T-helper 17 cell (primary cell): Measurements from ENCODE around the gene KRTAP2-4. TPM values are rescaled to one million over a fixed set of nuclear protein-coding genes. Genes with fewer than 3 reads are reported as not detected.
"Not testable (repeated sequence)": the region's sequence is repeated elsewhere in the genome, so short reads cannot be mapped to it uniquely, and the experiment has no call there.

Experiments used
- ATAC-seq: fragments of 150-1000 bp; cut with Tn5 transposase; 2 replicates; pipeline ENCODE4 v1.10.0; 2021; ENCODE audit warnings: mild to moderate bottlenecking, moderate library complexity
- DNase-seq, 3 donors: peaks; one replicate each; pipeline versions ENCODE4 v3.0.0 to v3.0.0-alpha.2; 2020 to 2021
- H3K9me3 ChIP-seq: one replicate; pipeline ENCODE4 v1.7.0; 2013; ENCODE audit warnings: low read length, mild to moderate bottlenecking; ENCODE audit not compliant: control insufficient read depth, poor library complexity, severe bottlenecking
- H3K27ac Mint-ChIP-seq: one replicate; pipeline ENCODE4 v1.8.0; 2022; ENCODE audit warnings: mild to moderate bottlenecking, moderate library complexity, mixed read lengths
- H3K27me3 Mint-ChIP-seq: one replicate; pipeline ENCODE4 v1.8.0; 2022; ENCODE audit warnings: mixed read lengths
- H3K36me3 Mint-ChIP-seq: one replicate; pipeline ENCODE4 v1.8.0; 2022; ENCODE audit warnings: low read depth, mixed read lengths
- H3K4me1 Mint-ChIP-seq: one replicate; pipeline ENCODE4 v1.8.0; 2022; ENCODE audit warnings: mild to moderate bottlenecking, mixed read lengths
- H3K4me3 Mint-ChIP-seq: one replicate; pipeline ENCODE4 v1.8.0; 2022; ENCODE audit warnings: mild to moderate bottlenecking, moderate library complexity, mixed read lengths
- total RNA-seq, 4 donors: library from RNA in 2 of 4; stranded (reverse) in 2 of 4; gene quantifications; one replicate each; pipeline ENCODE4 v1.2.3 and lab custom pipeline; 2022 to 2026

The KRTAP2-4 gene
- total RNA-seq, 2 donors from 2014 or later = not detected

DNA sequence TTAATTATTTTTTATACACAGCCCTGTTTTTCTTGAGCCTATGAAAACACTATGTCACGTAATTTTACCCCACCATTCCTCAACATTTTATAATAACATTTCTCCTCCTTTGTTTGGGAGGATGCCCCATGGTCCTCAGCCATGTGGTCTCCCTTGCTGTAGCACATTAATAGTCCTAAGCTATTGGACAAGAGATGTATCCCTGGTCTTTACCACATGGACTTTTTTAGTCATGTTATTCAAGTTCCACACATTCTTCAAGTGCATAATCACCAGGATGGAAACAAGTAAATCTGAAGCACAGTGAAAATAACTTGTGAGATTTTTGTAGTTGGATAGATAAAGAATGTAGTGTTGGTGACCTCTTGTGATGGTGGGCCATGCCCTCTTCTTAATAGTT, 3.7 kb downstream of the KRTAP2-4 start:
- ATAC-seq (no peak), DNase-seq (no peak)
- no peak overlapping the region for H3K4me3 Mint-ChIP-seq
- H3K27ac Mint-ChIP-seq = no peak overlapping the region
- H3K36me3 Mint-ChIP-seq = peaks cover 3% of the 10 kb centered on the region
- peaks cover 49% of the 10 kb centered on the region for H3K27me3 Mint-ChIP-seq
- H3K9me3 ChIP-seq = no peaks in the 10 kb centered on the region
- H3K4me1 Mint-ChIP-seq = peaks cover 4% of the 10 kb centered on the region

DNA sequence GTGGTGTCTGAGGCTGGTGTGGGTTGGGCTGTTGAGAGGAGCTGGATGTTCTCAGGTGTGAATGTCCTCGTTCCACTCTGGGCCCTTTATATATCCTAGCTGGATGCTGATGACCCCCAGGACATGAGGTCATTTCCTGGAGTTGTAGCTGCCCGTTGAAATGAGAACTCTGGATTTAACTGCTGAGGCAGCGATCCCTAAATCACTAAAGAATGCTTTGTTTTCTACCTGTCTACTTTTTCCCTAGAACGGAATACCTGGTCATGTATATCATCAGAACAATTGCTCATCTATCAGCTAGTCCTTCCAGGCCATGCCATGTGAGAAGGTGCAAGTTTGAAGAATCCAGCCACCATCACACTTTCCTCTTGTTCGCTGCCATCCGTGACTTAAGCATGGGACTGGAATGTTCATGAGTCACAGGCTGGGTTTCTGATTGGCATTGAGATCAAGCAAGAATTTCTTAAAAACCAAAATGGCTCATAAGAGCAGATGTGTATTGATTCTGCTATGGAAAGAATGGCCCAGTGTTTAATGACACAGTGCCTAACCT, 5.6 kb downstream of the KRTAP2-4 start, which contains the start of gene KRTAP2-3:
Gene KRTAP2-3, minus strand, starts transcription at position 63 of the 553 bp plus-strand sequence. CDS start 64 bp downstream, outside the sequence.
- H3K9me3 ChIP-seq = no peaks in the 10 kb centered on the region
- H3K36me3 Mint-ChIP-seq = peaks cover 3% of the 10 kb centered on the region
- no peak within 1 kb of the TSS for H3K4me3 Mint-ChIP-seq
- peaks cover 42% of the 10 kb centered on the region for H3K27me3 Mint-ChIP-seq
- no peak within 1 kb of the TSS for H3K27ac Mint-ChIP-seq
- no peak for ATAC-seq
- H3K4me1 Mint-ChIP-seq = peaks cover 4% of the 10 kb centered on the region
- no peak for DNase-seq

GRCh38 chr17:41059276-41060051, 6.2 kb downstream of the KRTAP2-4 start:
- not testable (repeated sequence) for DNase-seq, H3K9me3 ChIP-seq, H3K36me3 Mint-ChIP-seq, ATAC-seq, H3K4me1 Mint-ChIP-seq, H3K4me3 Mint-ChIP-seq, H3K27ac Mint-ChIP-seq
- H3K27me3 Mint-ChIP-seq = peaks cover 42% of the 10 kb centered on the region

DNA sequence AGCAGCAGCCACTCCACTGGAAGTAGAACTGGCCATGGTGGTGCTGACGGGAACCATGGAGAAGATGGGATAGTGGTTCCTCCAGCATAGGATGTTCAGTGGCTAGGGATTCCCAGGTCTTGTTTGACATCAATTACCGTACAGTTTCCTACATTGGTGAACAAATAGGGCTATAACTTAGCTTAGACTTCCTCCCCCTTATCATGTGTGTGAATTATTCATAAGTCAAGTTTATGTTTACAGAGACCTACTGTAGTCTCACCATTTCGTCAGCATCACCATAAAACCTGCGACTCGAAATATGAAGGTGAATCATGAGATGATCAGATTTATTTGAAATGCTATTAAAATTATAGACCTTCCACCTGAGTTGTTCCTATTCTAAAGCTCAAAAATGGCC, 6.9 kb downstream of the KRTAP2-4 start:
- DNase-seq (no peak), ATAC-seq (no peak)
- Mint-ChIP-seq H3K36me3 (peaks cover 3% of the 10 kb centered on the region), H3K27me3 (peaks cover 42% of the 10 kb centered on the region), H3K4me3 (no peak overlapping the region), H3K4me1 (peaks cover 4% of the 10 kb centered on the region), H3K27ac (no peak overlapping the region)
- no peaks in the 10 kb centered on the region for H3K9me3 ChIP-seq

- Mint-ChIP-seq H3K27ac (no peak overlapping the region), H3K4me1 (peaks cover 4% of the 10 kb centered on the region), H3K36me3 (peaks cover 3% of the 10 kb centered on the region), H3K4me3 (no peak overlapping the region), H3K27me3 (peaks cover 42% of the 10 kb centered on the region)
- DNase-seq = no peak
- H3K9me3 ChIP-seq = no peaks in the 10 kb centered on the region
- ATAC-seq = no peak
These were observed 8.1 kb downstream of the KRTAP2-4 start for GRCh38 chr17:41057547-41057946.

DNA sequence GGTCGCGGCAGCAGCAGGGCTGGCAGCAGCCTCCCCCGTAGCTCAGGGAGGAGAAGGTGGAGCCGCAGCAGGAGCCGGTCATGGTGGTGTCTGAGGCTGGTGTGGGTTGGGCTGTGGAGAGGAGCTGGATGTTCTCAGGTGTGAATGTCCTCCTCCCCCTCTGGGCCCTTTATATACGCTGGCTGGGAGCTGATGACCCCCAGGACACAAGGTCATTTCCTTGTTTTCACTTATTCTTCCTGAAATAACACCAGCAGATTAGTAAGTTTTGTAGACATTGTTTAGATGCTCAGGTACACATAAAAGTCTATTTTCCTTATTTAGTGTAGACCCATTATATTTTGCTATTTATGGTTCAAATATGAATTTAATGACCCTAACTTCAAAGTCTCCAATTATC, 10.5 kb downstream of the KRTAP2-4 start, which contains the start of gene KRTAP2-2:
Gene KRTAP2-2, minus strand, starts transcription at position 101 of the 400 bp plus-strand sequence. Its CDS starts 19 bp downstream, at position 82.
- not testable (repeated sequence) for DNase-seq, H3K36me3 Mint-ChIP-seq, H3K4me3 Mint-ChIP-seq, H3K9me3 ChIP-seq, H3K27ac Mint-ChIP-seq, ATAC-seq, H3K4me1 Mint-ChIP-seq
- H3K27me3 Mint-ChIP-seq = peaks cover 32% of the 10 kb centered on the region

- not testable (repeated sequence) for H3K4me1 Mint-ChIP-seq, DNase-seq, ATAC-seq, H3K9me3 ChIP-seq, H3K36me3 Mint-ChIP-seq, H3K27ac Mint-ChIP-seq, H3K4me3 Mint-ChIP-seq
- H3K27me3 Mint-ChIP-seq = peaks cover 34% of the 10 kb centered on the region
These were observed 11.1 kb downstream of the KRTAP2-4 start for GRCh38 chr17:41054556-41054955.

GRCh38 chr17:41054025-41054424, 11.7 kb downstream of the KRTAP2-4 start:
- no peak for DNase-seq
- Mint-ChIP-seq H3K4me1 (no peaks in the 10 kb centered on the region), H3K36me3 (no peaks in the 10 kb centered on the region), H3K27me3 (peaks cover 31% of the 10 kb centered on the region), H3K27ac (no peak overlapping the region), H3K4me3 (no peak overlapping the region)
- no peaks in the 10 kb centered on the region for H3K9me3 ChIP-seq
- ATAC-seq = no peak

- no peaks in the 10 kb centered on the region for H3K9me3 ChIP-seq
- Mint-ChIP-seq H3K27ac (no peak overlapping the region), H3K4me1 (no peaks in the 10 kb centered on the region), H3K36me3 (no peaks in the 10 kb centered on the region), H3K27me3 (peaks cover 38% of the 10 kb centered on the region), H3K4me3 (no peak overlapping the region)
- no peak for ATAC-seq
- no peak for DNase-seq
These were observed 13.1 kb downstream of the KRTAP2-4 start for GRCh38 chr17:41052566-41052965.

DNA sequence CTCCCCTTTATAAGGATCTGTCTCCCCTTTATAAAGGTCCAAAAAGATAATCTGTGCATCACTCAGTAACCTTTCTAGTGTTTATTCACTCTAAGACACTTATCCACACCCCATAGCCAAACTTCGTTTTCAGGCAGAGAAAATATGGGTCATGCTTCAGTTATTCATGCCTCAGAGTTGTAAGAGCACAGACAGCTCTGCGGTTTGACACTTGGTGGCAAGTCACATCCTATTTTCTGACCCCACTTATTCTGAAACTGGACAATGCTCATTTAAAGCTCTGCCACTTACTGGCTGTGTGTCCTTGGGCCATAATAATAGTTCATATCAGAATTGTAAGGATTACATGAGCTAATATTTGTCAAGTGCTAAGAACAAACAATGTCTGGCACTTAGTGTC, 16.6 kb downstream of the KRTAP2-4 start:
- Mint-ChIP-seq H3K36me3 (no peaks in the 10 kb centered on the region), H3K4me3 (no peak overlapping the region)
- no peak for DNase-seq

DNA sequence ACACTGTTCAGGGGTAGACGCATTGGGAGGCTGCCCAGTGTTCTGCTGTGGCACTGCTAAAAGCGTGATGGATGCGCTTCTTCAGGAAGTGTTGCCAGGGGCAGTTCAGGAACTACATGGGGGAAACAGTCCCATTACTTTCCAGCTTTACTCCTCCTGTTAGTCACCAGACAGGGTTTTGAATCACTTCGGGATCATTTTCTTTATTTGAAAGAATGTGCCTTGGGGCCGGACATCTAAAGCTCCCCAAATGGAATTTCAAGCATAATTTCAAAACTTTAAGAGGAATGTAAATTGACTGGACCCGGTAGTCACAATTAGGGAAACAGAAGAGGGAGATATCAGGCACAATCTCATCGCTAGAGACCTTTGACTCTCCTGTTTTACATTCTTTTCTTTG, 17.2 kb downstream of the KRTAP2-4 start:
- no peak for DNase-seq
- Mint-ChIP-seq H3K27me3 (peaks cover 48% of the 10 kb centered on the region), H3K4me1 (no peaks in the 10 kb centered on the region), H3K4me3 (no peak overlapping the region), H3K27ac (no peak overlapping the region), H3K36me3 (no peaks in the 10 kb centered on the region)
- H3K9me3 ChIP-seq = no peaks in the 10 kb centered on the region
- ATAC-seq = no peak

More for the DNA sequence above, 16.6 kb downstream of the KRTAP2-4 start:
- Mint-ChIP-seq H3K4me1 (no peaks in the 10 kb centered on the region), H3K27me3 (peaks cover 48% of the 10 kb centered on the region), H3K27ac (no peak overlapping the region)
- H3K9me3 ChIP-seq = no peaks in the 10 kb centered on the region
- ATAC-seq = no peak

- H3K9me3 ChIP-seq, H3K36me3 Mint-ChIP-seq, ATAC-seq, DNase-seq, H3K27ac Mint-ChIP-seq, H3K4me1 Mint-ChIP-seq, H3K4me3 Mint-ChIP-seq: not testable (repeated sequence)
- peaks cover 43% of the 10 kb centered on the region for H3K27me3 Mint-ChIP-seq
These were observed 18.8 kb downstream of the KRTAP2-4 start, which contains the start of gene KRTAP2-1 for GRCh38 chr17:41046735-41047465. Gene KRTAP2-1, minus strand, starts transcription at chr17:41047316. Its CDS starts 49 bp downstream, at chr17:41047267.

- H3K27ac Mint-ChIP-seq = no peak overlapping the region
- H3K4me3 Mint-ChIP-seq = no peak overlapping the region
These were observed 22.7 kb downstream of the KRTAP2-4 start for GRCh38 chr17:41042953-41043352.

More at GRCh38 chr17:41042953-41043352, 22.7 kb downstream of the KRTAP2-4 start:
- Mint-ChIP-seq H3K4me1 (no peaks in the 10 kb centered on the region), H3K36me3 (peaks cover 2% of the 10 kb centered on the region), H3K27me3 (peaks cover 32% of the 10 kb centered on the region)
- ATAC-seq (no peak), DNase-seq (no peak)
- no peaks in the 10 kb centered on the region for H3K9me3 ChIP-seq
